Stimulated activated CD8-positive, alpha-beta memory T cell treated with anti-CD3 and anti-CD28 coated beads, Interleukin-15, amount 100 ng/mL, for 24 hours (primary cell): ENCODE results near the gene FAM241B.

Experiments
- DNase-seq: peaks from one replicate; pipeline ENCODE4 v3.0.0-alpha.2; 2020; ENCODE audit warnings: low read depth

Gene FAM241B

GRCh38 chr10:69649786-69650550, 19.9 kb downstream of the FAM241B start:
- no peak for DNase-seq

DNA sequence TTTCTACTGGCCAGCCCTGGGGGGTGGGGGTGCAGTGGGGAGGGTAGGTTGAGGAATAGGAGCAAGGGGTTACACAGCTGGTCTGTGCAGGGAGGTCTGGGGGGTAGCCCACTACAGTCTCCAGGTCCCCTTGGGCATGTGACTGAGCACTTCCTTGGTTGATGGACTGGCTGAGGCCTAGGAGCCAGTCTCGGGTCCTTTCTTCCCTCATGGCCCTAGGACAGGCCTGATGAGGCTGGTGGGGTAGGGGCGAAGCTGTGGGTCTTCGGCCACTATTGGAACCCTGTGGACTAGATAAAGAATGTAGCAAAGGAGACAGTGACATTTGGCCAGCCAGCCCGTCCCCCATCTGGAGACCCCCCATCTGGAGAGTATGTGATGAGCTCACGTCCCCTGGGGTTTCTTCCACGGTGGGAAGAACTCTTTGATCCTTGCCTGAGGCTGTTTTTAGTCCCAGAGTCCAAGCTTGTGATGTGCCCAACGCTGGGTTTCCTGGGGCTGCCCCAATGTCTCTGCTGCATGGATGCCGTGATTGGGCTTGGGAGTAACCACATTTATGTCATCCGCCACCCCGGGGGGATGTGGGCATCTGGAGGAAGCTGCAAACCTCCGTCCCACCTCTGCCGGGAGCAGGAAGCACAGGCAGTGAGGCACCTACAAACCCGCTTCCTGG, 20.7 kb downstream of the FAM241B start:
- DNase-seq: no peak

- no peak for DNase-seq
These were observed 21.3 kb downstream of the FAM241B start for GRCh38 chr10:69651362-69651761.

- DNase-seq: no peak
These were observed 22.2 kb downstream of the FAM241B start for GRCh38 chr10:69652111-69652856.

DNA sequence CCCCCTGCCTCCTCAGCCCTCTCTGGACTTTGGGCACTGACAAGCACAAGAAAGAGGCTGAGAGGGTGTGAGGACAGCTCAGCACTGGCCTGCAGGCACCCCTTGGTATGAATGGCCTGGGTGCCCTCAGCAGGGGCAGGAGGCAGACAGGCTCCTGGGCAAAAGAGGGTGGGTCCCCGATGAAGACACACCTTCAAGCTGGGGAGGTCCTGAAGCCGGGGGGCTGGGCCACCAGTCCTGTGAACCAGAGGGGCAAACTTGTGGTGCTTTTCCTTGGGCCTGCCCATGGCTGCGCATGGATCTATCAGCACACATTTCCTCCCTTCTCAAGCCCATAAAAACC, 22.8 kb downstream of the FAM241B start:
- no peak for DNase-seq

GRCh38 chr10:69653561-69653960, 23.5 kb downstream of the FAM241B start:
- DNase-seq: no peak

DNA sequence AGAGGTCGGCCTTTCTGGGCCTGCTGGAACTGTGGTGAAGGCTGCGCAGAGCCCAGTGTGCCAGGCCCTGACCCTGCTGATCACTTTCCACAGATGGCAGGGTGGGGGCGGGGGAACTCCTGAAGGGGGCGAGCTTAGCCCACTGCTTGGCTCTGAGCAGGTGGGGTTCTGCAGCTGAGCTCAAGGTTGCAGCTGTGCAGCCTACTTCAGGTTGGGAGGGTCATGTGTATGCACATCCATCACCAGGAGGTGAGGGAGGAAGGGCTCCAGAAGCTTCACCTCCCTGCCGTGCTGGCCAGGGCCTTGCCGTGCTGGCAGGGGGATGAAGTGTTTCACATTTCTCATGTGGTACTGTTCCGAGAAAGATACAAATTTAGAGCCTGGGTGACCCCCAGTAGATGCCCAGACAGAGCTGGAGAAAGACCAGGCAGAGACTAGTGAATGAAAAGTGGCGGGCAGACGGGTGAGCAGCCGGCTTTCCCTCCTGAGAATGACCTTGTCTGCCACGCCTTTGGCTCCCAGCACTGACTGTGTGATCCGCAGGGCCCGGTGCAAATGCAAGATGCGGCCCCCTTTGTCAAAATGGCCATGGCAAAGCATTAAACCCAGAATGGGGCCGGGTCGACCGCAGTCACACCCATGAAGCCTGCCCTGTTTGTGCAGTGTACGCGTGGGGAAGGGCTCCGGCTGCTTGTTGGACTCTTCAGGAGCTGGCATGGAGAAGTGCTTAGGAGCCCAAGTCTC, 25.2 kb downstream of the FAM241B start:
- no peak for DNase-seq

DNA sequence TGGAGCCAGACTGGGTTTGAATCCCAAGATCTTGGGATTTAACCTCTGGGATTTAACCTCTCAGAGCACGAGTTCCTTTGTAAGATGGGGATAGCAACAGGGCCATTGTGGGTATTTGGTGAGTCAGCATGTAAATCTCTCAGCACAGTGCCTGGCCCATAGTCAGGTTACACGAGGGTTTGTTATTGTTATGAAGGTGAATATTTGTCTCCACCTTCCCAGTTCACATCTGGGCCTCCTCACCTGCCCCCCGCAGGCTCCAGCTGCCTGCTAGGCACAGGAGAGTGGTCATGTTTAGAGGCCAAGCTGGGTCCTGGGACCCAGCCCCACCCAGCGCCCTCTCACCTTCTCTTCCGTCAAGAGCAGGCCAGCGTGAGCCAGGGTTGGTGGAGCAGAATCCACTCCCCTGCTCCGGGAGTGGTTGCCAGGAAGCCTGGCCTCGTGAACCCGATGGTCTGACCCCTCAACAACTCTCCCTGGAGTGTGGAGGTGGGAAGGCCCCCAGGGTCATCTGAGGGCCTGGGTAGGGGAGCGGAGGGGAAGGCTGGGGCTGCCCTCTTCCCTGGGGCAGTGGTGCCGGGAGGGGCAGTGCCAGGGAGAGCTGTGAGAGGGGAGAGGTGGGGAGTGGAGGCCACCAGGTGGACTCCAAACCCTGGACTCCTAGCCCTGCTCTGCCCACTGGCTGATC, 26.0 kb downstream of the FAM241B start:
- DNase-seq: no peak

DNA sequence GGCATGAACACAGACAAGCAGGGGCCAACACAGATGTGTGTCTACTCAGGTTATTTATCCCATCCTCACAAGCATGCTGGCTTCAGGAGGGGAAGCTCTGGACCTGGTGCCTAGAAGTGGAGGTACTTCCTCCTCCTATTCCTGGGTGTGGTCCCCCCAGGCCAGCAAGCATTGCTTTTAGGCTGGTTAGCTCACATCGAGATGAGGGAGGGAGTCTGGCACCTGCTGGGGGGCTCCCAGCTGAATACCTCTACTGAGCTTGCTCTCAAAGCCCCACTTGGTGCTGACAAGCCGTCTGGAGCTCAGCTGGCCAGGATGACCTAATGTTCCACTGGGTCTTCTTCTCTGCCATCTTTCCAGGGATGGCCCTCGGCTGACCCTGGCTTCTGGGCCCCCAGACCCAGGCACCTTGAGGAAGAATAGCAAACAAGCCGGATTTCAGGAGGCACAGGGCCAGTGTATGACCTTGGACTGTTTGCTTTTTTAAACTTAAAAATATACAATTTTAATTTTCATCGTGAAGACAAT, 26.8 kb downstream of the FAM241B start:
- no peak for DNase-seq

DNA sequence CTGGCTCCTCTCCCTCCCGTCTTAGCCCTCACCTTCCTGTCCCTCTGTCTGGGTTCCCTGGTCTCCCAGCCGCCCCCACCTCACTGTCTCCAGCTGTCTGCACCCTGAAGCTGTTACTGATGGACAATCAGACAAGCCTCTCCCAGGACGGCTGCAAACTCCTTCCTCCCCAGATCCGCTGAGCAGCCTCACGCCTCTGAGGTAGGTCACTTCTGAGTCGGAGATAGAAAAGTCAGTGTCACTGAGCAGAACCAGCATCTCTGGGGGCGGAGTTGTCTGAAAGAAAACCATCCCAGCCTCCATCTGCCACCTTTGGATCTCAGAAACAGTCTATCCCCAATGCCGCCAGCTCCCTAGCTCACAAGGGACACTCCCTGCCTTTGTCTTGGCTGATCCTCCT, 27.4 kb downstream of the FAM241B start:
- no peak for DNase-seq

GRCh38 chr10:69657866-69658265, 27.8 kb downstream of the FAM241B start:
- no peak for DNase-seq

- DNase-seq: no peak
These were observed 29.4 kb downstream of the FAM241B start for GRCh38 chr10:69659241-69660038.

DNA sequence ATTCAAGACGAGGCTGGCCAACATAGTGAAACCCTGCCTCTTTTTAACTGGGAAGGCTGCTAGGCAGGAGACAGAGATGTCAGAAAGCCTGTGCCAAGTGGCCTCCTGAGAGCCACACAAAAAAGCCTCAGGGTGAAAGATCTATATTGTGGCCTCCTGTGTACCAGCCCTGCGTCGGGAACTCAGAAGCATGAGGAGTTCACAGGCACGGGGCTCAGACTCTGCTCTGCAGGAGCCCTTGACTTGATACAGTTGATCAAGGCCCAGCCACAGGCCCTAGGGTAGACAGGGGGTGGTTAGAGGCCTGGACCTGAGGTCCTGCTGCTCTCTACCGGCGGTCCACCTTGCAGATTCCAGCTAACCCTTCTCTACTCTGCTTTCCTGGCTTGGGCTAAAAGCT, 30.2 kb downstream of the FAM241B start:
- DNase-seq: no peak

- DNase-seq: no peak
These were observed 31.5 kb downstream of the FAM241B start for GRCh38 chr10:69661414-69662172.

GRCh38 chr10:69662173-69662877, 32.3 kb downstream of the FAM241B start:
- no peak for DNase-seq

- no peak for DNase-seq
These were observed 32.9 kb downstream of the FAM241B start for GRCh38 chr10:69662901-69663300.

GRCh38 chr10:69663369-69663947, 33.4 kb downstream of the FAM241B start:
- DNase-seq: no peak

- DNase-seq: no peak
These were observed 35.6 kb downstream of the FAM241B start for GRCh38 chr10:69665474-69666320.
